Heart right ventricle (tissue), 16 donors: Measurements from ENCODE around the gene MALRD1. TPM values are rescaled to one million over a fixed set of nuclear protein-coding genes. Genes with fewer than 3 reads are reported as not detected.

Experiments used
- ATAC-seq, 8 donors: fragments of 200-7000 bp; cut with Tn5 transposase; one replicate each; pipeline ENCODE4 v1.9.1; 2020; ENCODE audit warnings: mild to moderate bottlenecking in 8 of 8, moderate library complexity in 8 of 8, moderate number of reproducible peaks in 1 of 8
- DNase-seq, 2 donors: peaks; one replicate each; pipeline ENCODE4 v3.0.0-alpha.2; 2020
- H3K27ac ChIP-seq, 10 donors: fragments of 200-600 bp; sonication (generic) in 2 of 10; one replicate each; pipeline versions ENCODE4 v1.5.0 to v1.8.0; 2020 to 2022; ENCODE audit warnings: mild to moderate bottlenecking in 3 of 10
- H3K27me3 ChIP-seq, 7 donors: fragments of 200-600 bp; one replicate each; pipeline ENCODE4 v1.8.0; 2021 to 2022; ENCODE audit warnings: mild to moderate bottlenecking in 2 of 7
- H3K36me3 ChIP-seq, 9 donors: fragments of 200-600 bp; sonication (generic) in 1 of 9; one replicate each; pipeline versions ENCODE4 v1.5.0 to v1.8.0; 2020 to 2022; ENCODE audit warnings: mild to moderate bottlenecking in 2 of 9
- H3K4me1 ChIP-seq, 9 donors: fragments of 200-600 bp; sonication (generic) in 1 of 9; one replicate each; pipeline versions ENCODE4 v1.5.0 to v1.8.0; 2020 to 2022; ENCODE audit warnings: mild to moderate bottlenecking in 4 of 9
- H3K4me3 ChIP-seq, 10 donors: fragments of 200-600 bp; sonication (generic) in 2 of 10; one replicate each; pipeline versions ENCODE4 v1.5.0 to v1.8.0; 2020 to 2022; ENCODE audit warnings: mild to moderate bottlenecking in 7 of 10, moderate library complexity in 2 of 10
- H3K9me3 ChIP-seq, 11 donors: fragments of 200-600 bp in 10 of 11; sonication (generic) in 2 of 11; one replicate each; pipeline versions ENCODE4 v1.5.0 to v1.8.0; 2013 to 2022; ENCODE audit warnings: mild to moderate bottlenecking in 2 of 11, control low read depth in 1 of 11, moderate library complexity in 1 of 11
- WGBS, 2 donors: extraction: QIAGEN DNeasy Blood & Tissue Kit; methylation state at CpG; one replicate each; pipeline ENCODE4 v1.1.7; 2013; ENCODE audit warnings: inconsistent platforms in 1 of 2; 5-methylcytosine and 5-hydroxymethylcytosine counted together
- intact Hi-C, 10 donors: fragments of 100-400 bp; cut with DNase I; formaldehyde crosslinking; loops; one replicate each; pipeline versions ENCODE4 v1.11.1 to v1.14.2; 2022
- polyA plus RNA-seq, 2 donors: library from polyadenylated mRNA; stranded (reverse); fragments of 200-250 nt; gene quantifications; one replicate each; pipeline ENCODE4 v1.2.3, GENCODE V29; 2013
- total RNA-seq, 10 donors: library from RNA; stranded (reverse); fragmentation: NEBNext Ultra II Directional in 3 of 10; extraction: Animal tissue kit (Norgen Biotek cat#: 25700) in 3 of 10; gene quantifications; one replicate each; pipeline versions ENCODE4 v1.2.1 to v1.2.4, GENCODE V29; 2021 to 2023
- TF ChIP-seq, protein P1 (sequence below), 9 donors: fragments of 200-600 bp; sonication (generic) in 2 of 9; IDR thresholded peaks; one replicate each; pipeline versions ENCODE4 v1.5.0 to v1.8.0; 2021 to 2022; ENCODE audit warnings: antibody characterized with exemption in 9 of 9, mild to moderate bottlenecking in 5 of 9, moderate library complexity in 1 of 9
- donor health status: Arrhythmogenic right ventricular cardiomyopathy.
- donor health status: ischemic (EF 13 %, LVEDD 7.1; RV severe dilation, severe dysfunction).
- donor health status: healthy with polysubstance abuse.
- donor health status: DM: no; HTN: yes; CAD: no.
- donor health status: DM: no; HTN: no; CAD: no.
- donor health status: ischemic (EF 25% LVEDD 6.9; RV normal size, moderate dysfunction).
- donor health status: ischemic (EF 25% LVEDD 5.7; RV mildly dilated, moderate dysfunction).
- donor health status: healthy.
- donor health status: DM: yes; HTN: yes; CAD: no.
- donor health status: Ischemic cardiomyopathy.
- donor health status: ischemic (EF 35%, LVEDD 5.7; RV mildly dilated, moderate dysfunction).
- donor health status: nonischemic (EF 11% LVEDD 7.7; RV severe dilation, severe dysfunction).
- donor health status: DM: yes; HTN: yes; CAD: no.
- donor health status: PGD.
- donor health status: ischemic (EF 29% LVEDD 5.4; RV normal size, mild dysfunction).
- donor health status: nonischemic (EF 23%, LVEDD 6.1; RV moderate dilation, normal function).

The MALRD1 gene
- total and polyA plus RNA-seq, 12 donors: 0.10 to 2.2 (median 0.47) TPM

DNA sequence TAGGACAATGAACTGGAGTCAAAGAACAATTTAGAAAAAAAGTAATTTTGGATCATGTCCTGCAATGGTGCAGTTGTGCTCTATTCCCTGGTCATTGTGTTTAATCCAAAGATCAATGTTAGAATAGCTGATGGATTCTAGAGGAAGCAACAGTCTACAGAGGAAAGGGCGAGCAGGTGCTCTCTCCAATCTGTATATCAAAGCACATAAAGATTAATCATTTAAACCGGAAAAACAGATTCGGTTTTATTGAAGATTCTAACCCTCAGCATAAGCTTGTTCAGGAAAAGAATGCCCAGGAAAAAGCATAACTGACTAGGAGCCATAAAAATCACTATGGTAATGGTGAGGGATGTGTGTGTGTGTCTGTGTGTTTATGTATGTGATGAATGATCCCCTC lies 110.3 kb downstream of the MALRD1 start:
- no peak overlapping the region for H3K4me3 ChIP-seq
- no peak overlapping the region for H3K27ac ChIP-seq
- intact Hi-C loops: no loop called here
- peaks cover 0 to 5% (median 0%) of the 10 kb centered on the region in 7 donors for H3K27me3 ChIP-seq
- TF ChIP-seq, protein P1, sequence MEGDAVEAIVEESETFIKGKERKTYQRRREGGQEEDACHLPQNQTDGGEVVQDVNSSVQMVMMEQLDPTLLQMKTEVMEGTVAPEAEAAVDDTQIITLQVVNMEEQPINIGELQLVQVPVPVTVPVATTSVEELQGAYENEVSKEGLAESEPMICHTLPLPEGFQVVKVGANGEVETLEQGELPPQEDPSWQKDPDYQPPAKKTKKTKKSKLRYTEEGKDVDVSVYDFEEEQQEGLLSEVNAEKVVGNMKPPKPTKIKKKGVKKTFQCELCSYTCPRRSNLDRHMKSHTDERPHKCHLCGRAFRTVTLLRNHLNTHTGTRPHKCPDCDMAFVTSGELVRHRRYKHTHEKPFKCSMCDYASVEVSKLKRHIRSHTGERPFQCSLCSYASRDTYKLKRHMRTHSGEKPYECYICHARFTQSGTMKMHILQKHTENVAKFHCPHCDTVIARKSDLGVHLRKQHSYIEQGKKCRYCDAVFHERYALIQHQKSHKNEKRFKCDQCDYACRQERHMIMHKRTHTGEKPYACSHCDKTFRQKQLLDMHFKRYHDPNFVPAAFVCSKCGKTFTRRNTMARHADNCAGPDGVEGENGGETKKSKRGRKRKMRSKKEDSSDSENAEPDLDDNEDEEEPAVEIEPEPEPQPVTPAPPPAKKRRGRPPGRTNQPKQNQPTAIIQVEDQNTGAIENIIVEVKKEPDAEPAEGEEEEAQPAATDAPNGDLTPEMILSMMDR (IDR thresholded peaks at IDR 0.05): no peak
- no peak for ATAC-seq
- 82 to 86% methylated on average over 3 of the region's 3 CpGs for WGBS, 2 donors
- no peaks in the 10 kb centered on the region for H3K9me3 ChIP-seq
- no peaks in the 10 kb centered on the region for H3K36me3 ChIP-seq
- no peak for DNase-seq
- H3K4me1 ChIP-seq: no peaks in the 10 kb centered on the region

DNA sequence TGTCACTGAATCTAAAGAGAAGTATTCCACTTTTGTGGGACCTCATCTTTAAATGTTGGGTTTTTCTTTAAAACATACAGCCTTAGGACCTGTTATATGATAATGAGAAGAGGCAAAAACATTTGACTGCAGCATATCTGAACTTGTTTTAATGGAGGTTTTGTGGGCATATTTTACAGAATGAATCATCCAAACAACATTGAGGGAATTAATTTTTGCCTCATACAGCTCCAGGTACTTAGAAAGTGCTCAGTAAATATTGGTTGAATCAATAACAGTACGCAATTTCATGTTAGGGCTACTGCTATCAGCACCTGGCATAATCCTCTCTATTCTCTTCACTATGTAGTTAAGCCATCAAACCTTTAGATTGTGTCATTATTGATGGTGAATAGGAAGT lies 115.9 kb downstream of the MALRD1 start:
- 92 to 100% methylated on average over 1 of the region's 1 CpG for WGBS, 2 donors
- DNase-seq (no peak), ATAC-seq (no peak)
- Histone ChIP-seq H3K4me3 (no peak overlapping the region), H3K4me1 (no peaks in the 10 kb centered on the region), H3K36me3 (no peaks in the 10 kb centered on the region), H3K27me3 (peaks cover 0 to 5% (median 0%) of the 10 kb centered on the region in 7 donors), H3K27ac (no peak overlapping the region), H3K9me3 (no peaks in the 10 kb centered on the region)
- intact Hi-C loops: no loop called here
- TF ChIP-seq, protein P1 (IDR thresholded peaks at IDR 0.05): no peak

DNA sequence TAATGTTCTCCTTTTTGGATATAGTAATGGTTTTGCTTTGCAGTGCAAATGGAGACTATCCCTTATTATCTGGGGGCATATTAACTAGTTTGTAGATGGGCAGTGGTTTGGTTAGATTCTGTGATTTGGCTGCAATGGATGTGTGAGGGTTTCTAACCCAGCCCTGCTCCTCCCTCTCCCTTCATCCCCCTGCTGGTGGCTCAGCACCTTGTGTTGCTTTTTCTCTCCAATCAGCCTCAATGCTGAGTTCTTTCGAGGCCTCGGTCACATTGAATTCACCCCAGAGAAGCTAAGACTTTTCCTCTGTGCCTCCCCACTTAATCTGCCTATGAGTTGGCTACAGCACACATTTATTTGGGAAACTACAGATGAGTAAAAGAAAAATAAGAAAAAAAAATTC lies 120.0 kb downstream of the MALRD1 start:
- ATAC-seq: no peak
- Histone ChIP-seq H3K9me3 (peaks cover 0 to 3% (median 0%) of the 10 kb centered on the region in 11 donors), H3K4me3 (no peak overlapping the region), H3K4me1 (no peaks in the 10 kb centered on the region), H3K27ac (no peak overlapping the region), H3K27me3 (no peaks in the 10 kb centered on the region), H3K36me3 (no peaks in the 10 kb centered on the region)
- 53 to 58% methylated on average over 2 of the region's 2 CpGs for WGBS, 2 donors
- no peak for DNase-seq
- TF ChIP-seq, protein P1 (IDR thresholded peaks at IDR 0.05): peak in 1 of 9 donors; percentile 10
- intact Hi-C loops: no loop called here

DNA sequence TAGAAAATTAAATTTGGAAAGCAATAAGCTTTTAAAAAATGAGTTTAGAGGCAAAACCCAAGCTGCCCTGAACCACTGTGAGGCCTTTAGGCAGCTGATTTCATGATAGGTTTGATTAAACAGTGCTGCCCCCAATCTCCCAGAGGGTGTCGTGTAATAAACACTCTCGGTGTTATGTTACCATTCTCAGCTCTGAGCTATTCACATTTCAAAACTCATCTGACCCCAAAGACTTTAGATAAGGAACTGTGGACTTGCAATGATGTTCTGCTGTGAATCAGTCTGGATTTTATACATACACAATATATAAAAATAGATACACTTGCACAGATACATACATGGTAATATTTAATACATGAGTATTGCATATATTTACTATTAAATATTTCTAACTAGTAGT lies 120.4 kb downstream of the MALRD1 start:
- intact Hi-C loops: no loop called here
- no peak overlapping the region for H3K27ac ChIP-seq
- H3K36me3 ChIP-seq: no peaks in the 10 kb centered on the region
- no peaks in the 10 kb centered on the region for H3K4me1 ChIP-seq
- WGBS, 2 donors: 53 to 56% methylated on average over 2 of the region's 2 CpGs
- H3K9me3 ChIP-seq: peaks cover 0 to 3% (median 0%) of the 10 kb centered on the region in 11 donors
- no peak overlapping the region for H3K4me3 ChIP-seq
- H3K27me3 ChIP-seq: no peaks in the 10 kb centered on the region
- ATAC-seq (no peak), DNase-seq (no peak)
- TF ChIP-seq, protein P1 (IDR thresholded peaks at IDR 0.05): no peak
